GM11168 (cell line): ENCODE results near the gene RBM43.

Experiments used
- in situ Hi-C: fragments of 300-500 bp; cut with MboI; formaldehyde crosslinking; loops from one replicate; pipeline ENCODE4 v1.12.0; 2022; ENCODE audit warnings: low sequenced_read_pairs; ENCODE audit not compliant: unreplicated experiment

RBM43 gene

GRCh38 chr2:151269798-151270568 is 8.3 kb upstream of the RBM43 start:
- in situ Hi-C loops, result no loop called here

- in situ Hi-C loops, result no loop called here
These were observed 6.4 kb upstream of the RBM43 start for GRCh38 chr2:151268085-151268484.

DNA sequence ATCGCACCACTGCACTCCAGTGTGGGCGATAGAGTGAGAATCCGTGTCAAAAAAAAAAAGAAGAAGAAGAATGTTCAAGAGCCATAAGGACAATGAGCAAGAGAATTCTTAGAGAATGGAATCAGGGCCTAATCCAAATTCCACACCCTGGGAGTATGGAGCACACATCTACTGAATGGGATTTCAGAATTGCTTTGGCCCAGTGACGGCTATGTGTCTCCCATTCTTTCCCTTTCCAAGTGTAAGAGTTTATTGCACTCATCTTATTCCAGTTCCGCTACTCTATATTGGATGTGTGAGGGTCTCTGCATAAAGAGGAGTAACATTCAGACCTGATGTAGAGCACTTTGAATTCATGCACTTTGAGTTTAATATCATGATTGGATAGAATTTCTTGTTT is 5.9 kb upstream of the RBM43 start:
- in situ Hi-C loops, result no loop called here

DNA sequence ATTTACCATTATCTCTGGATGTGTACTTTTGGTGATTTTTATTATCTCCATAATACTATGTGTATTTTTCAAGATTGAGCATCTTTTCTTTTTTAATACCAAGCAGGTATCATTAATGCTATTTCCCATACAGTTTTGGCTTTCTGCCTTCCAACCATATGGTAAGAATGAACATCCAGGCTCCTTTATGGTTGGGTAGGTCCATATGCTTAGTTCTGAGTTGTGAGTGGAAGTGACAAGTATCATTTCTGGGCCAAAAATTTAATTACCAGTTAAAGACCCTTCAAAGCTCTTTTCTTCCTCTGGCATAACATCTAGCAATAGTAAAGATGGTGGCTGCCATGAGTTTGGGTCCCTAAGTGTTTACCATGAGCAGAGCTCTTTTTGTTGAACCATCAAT is 4.3 kb upstream of the RBM43 start:
- in situ Hi-C loops, result no loop called here

- in situ Hi-C loops, result no loop called here
These were observed 2.6 kb upstream of the RBM43 start for GRCh38 chr2:151264157-151264825.

DNA sequence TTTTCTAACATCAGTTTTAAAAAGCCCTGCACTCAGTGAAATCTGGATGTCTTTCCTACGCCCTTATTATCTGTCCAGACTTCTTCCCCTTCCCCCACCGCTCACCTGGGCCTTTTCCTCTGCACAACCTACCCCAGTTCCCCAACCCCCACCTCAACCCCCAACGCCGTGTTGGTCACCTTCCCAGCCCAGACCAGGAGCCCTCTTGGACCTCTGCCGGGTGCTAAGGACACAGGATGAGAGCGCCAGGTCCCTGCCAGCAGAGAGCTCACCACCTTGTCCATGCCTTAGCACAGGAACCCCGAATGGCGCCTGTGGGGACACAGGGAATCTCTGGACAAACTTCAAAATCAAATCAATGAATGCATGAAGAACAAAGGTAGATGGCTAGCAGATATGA is 966 bp upstream of the RBM43 start:
- in situ Hi-C loops, result no loop called here

DNA sequence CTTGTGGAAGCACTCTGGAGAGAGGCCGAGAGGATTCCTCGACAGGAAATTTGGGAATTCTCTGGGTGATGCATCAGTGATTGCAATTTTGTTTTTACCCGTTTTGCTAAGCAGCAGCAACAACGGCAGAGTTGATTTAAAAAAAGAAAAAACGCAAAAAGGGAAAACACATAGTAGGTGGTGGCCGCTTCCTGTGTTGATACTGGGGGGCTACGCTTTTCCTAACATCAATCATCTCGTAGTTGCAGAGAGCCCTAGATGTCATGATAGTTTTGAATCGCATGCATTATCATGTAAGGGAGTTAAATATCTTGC is 271 bp upstream of the RBM43 start:
- in situ Hi-C loops, result no loop called here

GRCh38 chr2:151260573-151261230 is 961 bp downstream of the RBM43 start:
- in situ Hi-C loops, result no loop called here

- in situ Hi-C loops, result no loop called here
These were observed 3.5 kb downstream of the RBM43 start for GRCh38 chr2:151258121-151258520.

- in situ Hi-C loops, result no loop called here
These were observed 9.0 kb downstream of the RBM43 start for GRCh38 chr2:151252646-151253045.

DNA sequence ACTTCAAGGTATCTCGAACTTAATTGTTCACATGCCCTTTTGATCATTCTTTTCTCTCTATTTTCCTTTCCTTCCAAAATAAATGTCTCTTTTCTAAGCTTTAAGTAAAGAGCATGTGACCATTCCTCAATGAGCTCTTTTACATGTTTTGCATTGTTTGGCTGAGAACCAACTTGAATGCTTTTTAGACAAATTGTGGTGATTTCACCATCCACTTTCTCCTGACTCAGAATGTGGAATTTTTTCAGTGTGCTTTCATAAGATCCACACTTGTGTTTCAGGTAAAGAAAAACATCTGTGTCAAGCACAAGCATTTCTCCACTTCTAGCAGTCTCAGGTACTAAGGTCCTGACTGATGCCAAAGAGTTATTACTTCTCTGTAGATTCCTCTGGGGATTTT is 10.7 kb downstream of the RBM43 start:
- in situ Hi-C loops, result no loop called here

DNA sequence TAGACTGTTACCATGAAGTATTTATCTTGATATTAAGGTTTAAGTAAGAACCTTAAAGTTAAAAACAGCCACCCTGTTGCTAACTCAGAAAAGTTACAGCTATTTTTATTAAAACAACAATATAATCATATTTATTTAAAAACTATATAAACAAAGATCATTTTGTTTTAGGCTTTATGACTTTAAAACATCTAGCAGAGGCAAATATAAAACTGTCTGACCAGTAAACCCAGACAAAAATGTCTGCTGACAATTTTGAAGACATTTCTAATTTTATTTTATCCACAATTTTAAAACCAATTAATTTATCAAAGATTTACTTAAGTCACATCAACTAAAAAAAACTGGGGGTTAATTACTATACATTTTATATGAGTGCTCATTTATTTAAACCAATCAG is 14.2 kb downstream of the RBM43 start:
- in situ Hi-C loops, result loop anchor here (25.0 kb wide), 2 partner anchors 210 to 1660 kb away; partner anchors contain the start of gene MMADHC

DNA sequence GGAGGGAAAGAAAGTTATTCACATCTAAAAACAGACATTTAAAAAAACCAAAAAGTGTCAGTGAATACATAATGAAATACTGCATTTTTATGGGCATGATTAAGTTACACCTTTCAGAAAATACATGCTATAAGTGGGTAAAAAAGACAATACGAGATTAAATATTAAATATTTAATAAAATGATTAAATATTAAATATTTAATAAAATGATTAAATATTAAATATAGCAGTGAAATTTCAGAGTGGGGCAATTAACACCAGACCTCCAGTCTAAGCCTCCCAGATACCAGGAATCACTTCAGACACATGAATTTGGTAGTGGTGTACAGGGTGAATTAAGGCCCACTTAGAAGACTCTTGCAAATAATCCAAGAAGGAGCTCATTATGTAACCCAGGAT is 15.5 kb downstream of the RBM43 start:
- in situ Hi-C loops, result loop anchor here (25.0 kb wide), 2 partner anchors 209 to 1659 kb away; partner anchors contain the start of gene MMADHC

DNA sequence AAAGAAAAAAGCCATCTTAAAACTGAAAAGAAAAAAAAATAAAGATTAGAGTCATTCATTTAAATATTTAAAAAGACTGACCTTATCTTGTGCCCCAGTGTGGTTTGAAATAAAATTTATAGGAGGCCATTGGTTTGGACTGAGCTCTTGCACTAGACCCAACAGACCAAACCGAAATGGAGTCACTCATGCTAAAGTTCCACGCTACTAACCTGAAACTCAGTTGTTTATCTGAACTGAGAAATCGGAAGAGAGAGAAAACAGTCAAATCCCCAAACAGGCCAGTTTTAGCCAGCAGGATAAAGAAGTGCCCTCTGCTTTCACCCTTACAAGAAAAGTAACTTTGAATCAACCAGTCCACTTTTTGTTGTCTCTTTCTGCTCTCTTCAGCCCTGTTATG is 18.2 kb downstream of the RBM43 start:
- in situ Hi-C loops, result loop anchor here (25.0 kb wide), 2 partner anchors 206 to 1656 kb away; partner anchors contain the start of gene MMADHC

DNA sequence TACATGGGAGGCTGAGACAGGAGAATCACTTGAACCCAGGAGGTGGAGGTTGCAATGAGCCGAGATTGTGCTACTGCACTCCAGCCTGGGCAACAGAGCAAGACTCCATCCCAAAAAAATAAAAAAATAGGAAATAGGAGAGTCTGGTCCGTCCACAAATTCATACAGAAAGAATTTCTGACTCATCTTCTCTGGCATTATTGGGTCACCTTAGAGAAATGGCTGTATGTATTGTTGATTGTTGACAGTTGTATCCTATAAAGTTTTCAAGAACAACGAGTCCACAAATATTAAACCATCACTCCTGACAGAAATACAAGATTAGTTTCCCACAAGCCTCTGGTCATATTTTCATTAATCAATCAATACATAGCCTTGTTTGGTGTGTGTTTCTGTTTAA is 20.4 kb downstream of the RBM43 start:
- in situ Hi-C loops, result loop anchor here (25.0 kb wide), 2 partner anchors 204 to 1654 kb away; partner anchors contain the start of gene MMADHC

DNA sequence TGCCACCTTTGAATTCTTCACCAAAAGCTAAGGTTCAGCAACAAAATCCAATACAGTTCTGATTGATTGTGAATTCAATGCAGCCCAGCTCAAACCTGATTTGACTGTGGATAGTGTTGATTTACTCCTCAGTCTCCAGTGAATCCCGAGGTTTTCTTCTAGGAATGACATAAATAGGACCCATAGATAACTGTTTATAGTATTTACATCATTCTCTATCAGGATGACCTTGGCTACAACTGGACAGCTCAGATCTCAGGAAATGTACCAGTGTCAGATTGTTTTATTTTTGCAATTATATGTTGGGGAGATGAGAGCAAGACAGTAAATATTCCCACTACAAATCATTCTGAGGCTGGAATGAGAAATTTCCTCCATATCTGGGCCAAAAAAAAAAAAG is 21.2 kb downstream of the RBM43 start:
- in situ Hi-C loops, result loop anchor here (25.0 kb wide), 2 partner anchors 203 to 1653 kb away; partner anchors contain the start of gene MMADHC

- in situ Hi-C loops, result loop anchor here (25.0 kb wide), 2 partner anchors 202 to 1652 kb away; partner anchors contain the start of gene MMADHC
These were observed 22.0 kb downstream of the RBM43 start for GRCh38 chr2:151239624-151240023.

DNA sequence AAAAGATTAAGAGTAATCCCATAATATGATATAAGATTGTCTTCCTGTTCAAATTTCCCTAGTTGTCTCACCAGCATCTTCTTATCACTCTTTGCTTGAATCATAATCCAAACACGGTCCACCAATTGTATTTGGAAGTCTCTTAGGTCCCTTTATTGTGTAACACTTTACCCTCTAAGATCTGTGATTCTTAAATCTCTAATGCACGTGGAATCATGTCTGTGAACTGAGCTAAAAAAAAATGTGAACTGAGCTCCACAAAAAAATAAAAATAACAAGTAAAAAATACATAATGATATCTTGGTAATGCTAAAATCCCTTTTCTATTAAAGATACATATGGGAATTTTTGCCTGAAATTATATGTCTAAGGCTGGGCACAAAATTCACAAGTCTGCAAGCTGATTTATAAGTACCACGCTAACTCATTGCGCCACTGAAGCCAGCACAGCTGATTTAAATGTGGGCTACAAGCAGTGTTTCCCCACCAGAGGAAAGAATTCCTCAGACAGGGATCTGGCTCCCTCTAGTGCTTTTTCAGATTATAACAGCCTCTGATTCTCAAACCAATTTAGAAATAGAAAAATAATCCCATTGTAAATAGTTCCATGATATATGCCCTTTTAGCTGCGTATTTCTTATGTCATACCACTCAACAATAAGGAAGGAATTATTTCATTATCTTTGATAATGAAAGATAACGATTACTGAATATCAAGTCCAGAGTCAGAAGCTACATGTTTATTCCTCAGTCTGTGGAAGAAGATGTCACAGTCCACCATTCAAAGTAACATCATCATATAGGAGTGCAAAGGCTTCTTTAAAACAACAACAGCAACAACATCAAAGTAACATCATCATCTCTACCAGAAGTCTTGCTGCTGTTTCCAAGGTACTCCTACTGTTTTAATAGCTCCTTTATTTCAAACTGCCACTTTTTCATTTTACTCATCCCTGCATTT is 22.9 kb downstream of the RBM43 start:
- in situ Hi-C loops, result loop anchor here (25.0 kb wide), 2 partner anchors 202 to 1652 kb away; partner anchors contain the start of gene MMADHC

DNA sequence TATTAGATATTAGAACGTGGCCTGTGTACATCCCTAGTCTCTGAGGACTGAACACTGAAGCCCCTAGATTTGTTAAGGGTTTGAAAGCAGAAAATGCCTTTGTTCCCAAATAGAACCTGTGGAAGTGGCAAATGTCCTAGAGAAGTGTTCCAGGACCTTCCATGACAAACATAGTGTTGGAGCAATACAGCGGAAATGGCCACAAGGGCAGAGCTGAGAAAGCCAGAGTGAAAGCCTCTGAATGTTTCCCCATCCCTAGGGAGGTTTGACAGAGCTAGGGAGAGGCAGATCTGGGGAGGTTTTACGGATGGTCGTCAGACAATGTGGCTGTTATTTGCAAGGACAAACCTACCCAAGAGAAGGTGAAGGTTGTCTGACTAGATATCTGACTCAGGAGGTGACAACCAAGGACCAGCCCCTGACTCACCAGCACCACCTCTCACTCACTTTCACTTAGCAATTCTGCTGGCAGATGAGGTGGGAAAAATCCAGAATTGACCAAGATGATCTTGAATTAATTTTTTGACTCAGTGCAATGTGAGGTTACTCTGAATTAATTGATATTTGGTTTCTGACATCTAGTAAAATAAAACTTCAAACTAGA is 24.1 kb downstream of the RBM43 start:
- in situ Hi-C loops, result loop anchor here (25.0 kb wide), 2 partner anchors 200 to 1650 kb away; partner anchors contain the start of gene MMADHC
